ENCODE data around the gene MUC6. TPM values are rescaled to one million over a fixed set of nuclear protein-coding genes. Genes with fewer than 3 reads are reported as not detected.

Gene MUC6
- total RNA-seq, 4 donors from 2014 or later: under 0.01 to 2.7 (median under 0.01) TPM; not detected in 1

DNA sequence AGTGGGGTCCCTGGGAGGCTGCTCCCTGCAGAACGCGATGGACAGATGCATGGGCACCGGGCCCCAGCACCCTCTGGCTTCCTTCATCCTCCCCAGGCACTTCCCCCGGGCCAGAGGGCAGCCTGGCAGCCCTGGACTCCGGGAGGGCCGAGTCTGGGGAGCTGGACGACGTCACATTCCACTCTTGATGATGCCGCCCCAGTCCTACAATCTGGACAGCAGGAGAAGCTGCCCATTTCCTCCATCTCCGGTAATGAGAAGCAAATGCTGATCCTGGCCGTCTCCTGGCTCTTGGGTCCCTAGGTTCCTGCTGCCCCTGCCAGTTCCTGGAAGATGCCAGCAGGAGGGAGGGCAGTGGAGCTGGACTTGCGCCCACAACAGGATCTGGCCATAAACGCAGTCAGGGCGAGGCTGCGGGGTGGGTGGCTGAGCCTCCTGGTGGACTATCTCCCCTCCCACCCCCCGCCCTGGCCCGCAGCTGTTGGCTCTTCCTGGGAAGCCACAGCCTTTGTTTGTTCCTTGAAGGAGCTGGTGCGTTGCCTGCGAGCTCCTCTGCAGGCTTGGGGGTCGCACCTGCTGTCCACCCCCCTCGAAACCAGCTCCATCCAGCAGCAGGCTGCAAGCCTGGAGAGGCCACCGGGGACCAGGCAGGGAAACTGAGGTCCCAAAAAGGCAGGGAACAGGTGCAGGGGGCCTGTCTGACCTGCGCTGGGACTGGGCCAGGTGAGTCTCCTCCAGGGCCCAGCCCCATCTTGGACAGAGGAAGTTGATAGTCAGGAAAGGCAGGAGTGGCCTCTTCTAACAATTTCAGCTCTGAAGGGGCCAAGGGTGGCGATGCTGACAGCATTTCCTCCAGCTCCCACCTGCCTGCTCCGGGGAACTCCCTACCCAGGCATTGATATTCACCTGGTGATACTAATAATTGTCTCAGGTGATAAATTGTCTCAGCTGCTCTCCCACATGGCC is 17.9 kb upstream of the MUC6 start:
- no peak overlapping the region for H3K4me3 ChIP-seq

GRCh38 chr11:1053121-1053901 is 16.8 kb upstream of the MUC6 start:
- Histone ChIP-seq H3K27me3 (peaks cover 0 to 64% of the 10 kb centered on the region in 2 donors), H3K27ac (no peak overlapping the region), H3K4me1 (peaks cover 0 to 9% (median 0%) of the 10 kb centered on the region in 4 donors), H3K36me3 (no peaks in the 10 kb centered on the region), H3K4me3 (no peak overlapping the region), H3K9me3 (no peaks in the 10 kb centered on the region)
- 58 to 82% methylated on average over 10 to 22 of the region's 25 CpGs for WGBS, 2 donors
- no peak for TF ChIP-seq POLR2A (IDR thresholded peaks at IDR 0.05)
- TF ChIP-seq, protein P1, sequence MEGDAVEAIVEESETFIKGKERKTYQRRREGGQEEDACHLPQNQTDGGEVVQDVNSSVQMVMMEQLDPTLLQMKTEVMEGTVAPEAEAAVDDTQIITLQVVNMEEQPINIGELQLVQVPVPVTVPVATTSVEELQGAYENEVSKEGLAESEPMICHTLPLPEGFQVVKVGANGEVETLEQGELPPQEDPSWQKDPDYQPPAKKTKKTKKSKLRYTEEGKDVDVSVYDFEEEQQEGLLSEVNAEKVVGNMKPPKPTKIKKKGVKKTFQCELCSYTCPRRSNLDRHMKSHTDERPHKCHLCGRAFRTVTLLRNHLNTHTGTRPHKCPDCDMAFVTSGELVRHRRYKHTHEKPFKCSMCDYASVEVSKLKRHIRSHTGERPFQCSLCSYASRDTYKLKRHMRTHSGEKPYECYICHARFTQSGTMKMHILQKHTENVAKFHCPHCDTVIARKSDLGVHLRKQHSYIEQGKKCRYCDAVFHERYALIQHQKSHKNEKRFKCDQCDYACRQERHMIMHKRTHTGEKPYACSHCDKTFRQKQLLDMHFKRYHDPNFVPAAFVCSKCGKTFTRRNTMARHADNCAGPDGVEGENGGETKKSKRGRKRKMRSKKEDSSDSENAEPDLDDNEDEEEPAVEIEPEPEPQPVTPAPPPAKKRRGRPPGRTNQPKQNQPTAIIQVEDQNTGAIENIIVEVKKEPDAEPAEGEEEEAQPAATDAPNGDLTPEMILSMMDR (IDR thresholded peaks at IDR 0.05): no peak
- TF ChIP-seq EP300 (IDR thresholded peaks at IDR 0.05): no peak
- no peak for DNase-seq (ENCODE audit: low spot score in 2 of 2)

More for the DNA sequence above, 17.9 kb upstream of the MUC6 start:
- Histone ChIP-seq H3K27me3 (peaks cover 0 to 56% of the 10 kb centered on the region in 2 donors), H3K9me3 (no peaks in the 10 kb centered on the region), H3K4me1 (peaks cover 0 to 9% (median 0%) of the 10 kb centered on the region in 4 donors), H3K27ac (peak overlapping the region in 1 of 4 donors; percentile 12), H3K36me3 (no peaks in the 10 kb centered on the region)
- TF ChIP-seq, protein P1 (IDR thresholded peaks at IDR 0.05): no peak
- TF ChIP-seq EP300 (IDR thresholded peaks at IDR 0.05): no peak
- TF ChIP-seq POLR2A (IDR thresholded peaks at IDR 0.05): no peak
- 35 to 51% methylated on average over 14 to 19 of the region's 25 CpGs for WGBS, 2 donors
- no peak for DNase-seq (ENCODE audit: low spot score in 2 of 2)

DNA sequence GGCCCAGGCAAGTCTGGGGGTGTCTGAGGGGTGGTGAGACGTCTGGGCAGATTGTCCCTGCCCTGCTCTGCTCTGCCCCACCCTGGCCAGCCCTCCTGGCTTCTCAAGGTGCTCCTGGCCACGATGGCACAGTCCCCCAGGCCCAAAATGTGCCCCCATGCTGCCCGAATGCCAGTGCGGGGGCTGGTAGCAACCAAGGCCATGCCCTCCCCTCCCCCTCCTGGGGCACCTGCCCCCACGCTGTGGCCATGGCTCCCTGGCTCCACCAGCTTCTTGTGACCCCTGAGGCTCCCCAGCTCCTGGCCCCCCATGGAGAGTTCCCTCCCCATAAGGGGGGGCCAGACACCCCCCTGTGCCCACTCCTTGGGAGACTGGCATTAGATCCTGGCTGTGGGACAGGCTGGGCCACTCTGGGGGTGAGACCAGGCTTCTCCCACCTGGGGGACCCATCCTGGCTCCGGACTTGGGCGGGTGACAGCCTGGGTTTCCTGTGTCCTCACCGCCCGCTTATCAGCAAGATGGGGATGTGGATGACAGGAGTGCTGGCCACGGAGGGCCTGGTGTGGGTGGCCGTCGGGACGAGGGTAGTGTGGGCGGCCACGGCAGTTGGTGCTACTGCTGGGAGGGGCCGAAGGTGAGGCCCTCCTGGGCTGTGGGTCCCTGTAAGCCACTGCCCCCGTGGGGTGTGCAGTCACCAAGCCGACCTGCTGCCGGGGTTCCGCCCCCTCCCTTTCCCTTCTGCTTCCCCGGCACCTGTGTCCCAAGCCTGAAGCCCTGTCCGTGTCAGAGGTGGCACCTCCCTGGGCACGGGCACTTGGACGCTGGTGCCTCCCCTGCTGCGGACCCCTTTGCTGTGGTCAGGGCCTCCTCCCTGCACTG is 15.9 kb upstream of the MUC6 start:
- DNase-seq (ENCODE audit: low spot score in 2 of 2): no peak
- 80 to 81% methylated on average over 15 to 25 of the region's 25 CpGs for WGBS, 2 donors
- no peak overlapping the region for H3K27ac ChIP-seq
- H3K9me3 ChIP-seq: no peaks in the 10 kb centered on the region
- no peaks in the 10 kb centered on the region for H3K36me3 ChIP-seq
- H3K27me3 ChIP-seq: peaks cover 0 to 71% of the 10 kb centered on the region in 2 donors
- TF ChIP-seq, protein P1 (IDR thresholded peaks at IDR 0.05): no peak
- no peak for TF ChIP-seq EP300 (IDR thresholded peaks at IDR 0.05)
- TF ChIP-seq POLR2A (IDR thresholded peaks at IDR 0.05): no peak
- no peak overlapping the region for H3K4me3 ChIP-seq
- peaks cover 0 to 9% (median 0%) of the 10 kb centered on the region in 4 donors for H3K4me1 ChIP-seq

DNA sequence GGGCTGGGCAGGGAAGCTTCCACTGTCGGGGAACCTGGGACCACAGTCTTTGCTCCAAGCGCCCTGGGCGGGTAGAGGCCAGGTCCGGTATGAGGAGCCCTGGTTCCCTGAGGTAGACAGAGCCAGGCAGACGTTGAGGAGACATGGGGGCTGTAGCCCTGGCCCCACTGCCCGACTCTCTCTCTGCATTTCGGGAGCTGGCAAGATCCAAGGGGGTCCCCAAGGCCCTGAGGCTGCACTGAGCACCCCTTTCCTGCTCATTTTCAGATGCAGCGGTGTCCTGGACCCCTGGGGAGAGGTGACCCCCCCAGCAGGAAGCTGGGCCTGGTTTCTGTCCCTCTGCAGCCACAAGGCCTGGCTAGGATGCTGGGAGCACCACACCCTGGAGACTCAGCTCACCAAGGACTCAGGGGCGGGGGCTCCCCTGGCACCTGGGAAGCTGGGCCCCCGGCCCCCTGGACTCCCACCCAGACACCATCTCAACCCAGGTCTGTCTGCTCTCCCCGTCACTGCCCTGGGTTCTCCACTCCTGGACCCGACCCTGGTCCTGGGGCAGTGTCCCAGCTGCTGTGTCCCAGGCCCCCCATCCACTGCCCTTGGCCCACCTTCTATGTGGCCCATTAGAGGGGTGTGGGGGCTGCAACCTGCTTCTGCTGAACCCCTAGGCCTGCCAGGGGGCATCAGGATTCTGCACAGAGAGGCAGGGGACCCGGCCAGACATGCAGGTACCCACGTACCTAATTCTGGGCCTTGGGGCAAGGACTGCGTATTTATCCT is 15.0 kb upstream of the MUC6 start:
- no peak for DNase-seq (ENCODE audit: low spot score in 2 of 2)
- no peaks in the 10 kb centered on the region for H3K36me3 ChIP-seq
- TF ChIP-seq, protein P1 (IDR thresholded peaks at IDR 0.05): no peak
- no peak for TF ChIP-seq POLR2A (IDR thresholded peaks at IDR 0.05)
- no peak for TF ChIP-seq EP300 (IDR thresholded peaks at IDR 0.05)
- H3K27ac ChIP-seq: no peak overlapping the region
- H3K4me1 ChIP-seq: peaks cover 0 to 9% (median 0%) of the 10 kb centered on the region in 4 donors
- H3K27me3 ChIP-seq: peaks cover 0 to 71% of the 10 kb centered on the region in 2 donors
- no peak overlapping the region for H3K4me3 ChIP-seq
- no peaks in the 10 kb centered on the region for H3K9me3 ChIP-seq
- WGBS, 2 donors: 66 to 85% methylated on average over 6 to 15 of the region's 15 CpGs
